Measurements from ENCODE around the gene PGBD5.

The PGBD5 gene

DNA sequence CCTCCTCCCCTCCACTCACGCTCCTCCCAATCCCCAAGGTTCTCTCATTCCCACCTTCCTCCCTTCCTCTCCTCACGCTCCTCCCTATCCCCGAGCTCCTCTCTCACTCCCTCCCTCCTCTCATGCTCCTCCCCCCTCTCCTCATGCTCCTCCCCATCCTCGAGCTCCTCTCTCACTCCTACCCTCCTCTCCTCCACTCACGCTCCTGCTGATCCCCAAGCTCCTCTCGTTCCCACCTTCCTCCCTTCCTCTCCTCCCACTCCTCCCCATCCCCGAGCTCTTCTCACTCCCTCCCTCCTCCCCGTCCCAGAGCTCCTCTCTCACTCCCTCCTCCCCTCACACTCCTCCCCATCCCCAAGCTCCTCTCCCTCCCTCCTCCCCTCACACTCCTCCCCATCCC lies 31.4 kb downstream of the PGBD5 start:
- DNase-seq (ENCODE audit: low spot score): no peak

DNA sequence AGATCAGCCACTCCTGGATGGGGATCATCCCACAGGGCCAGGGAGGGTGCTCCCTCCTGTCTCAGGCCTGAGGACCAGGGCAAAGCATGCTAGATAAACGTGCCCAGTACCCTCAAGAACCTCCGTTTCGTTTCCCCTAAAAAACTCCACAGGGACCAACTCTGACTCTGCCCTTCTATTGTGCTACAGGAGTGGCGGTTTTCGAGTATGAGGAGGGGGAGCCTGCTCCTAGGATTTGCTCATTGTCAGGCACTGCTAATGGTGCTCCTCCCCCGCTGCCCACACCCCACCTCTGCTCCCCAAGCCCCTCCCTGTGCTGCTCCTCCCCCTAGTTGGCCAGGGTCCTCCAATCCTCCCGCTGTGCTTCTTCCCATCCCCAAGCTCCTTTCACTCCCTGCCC lies 32.0 kb downstream of the PGBD5 start:
- no peak for DNase-seq (ENCODE audit: low spot score)

DNA sequence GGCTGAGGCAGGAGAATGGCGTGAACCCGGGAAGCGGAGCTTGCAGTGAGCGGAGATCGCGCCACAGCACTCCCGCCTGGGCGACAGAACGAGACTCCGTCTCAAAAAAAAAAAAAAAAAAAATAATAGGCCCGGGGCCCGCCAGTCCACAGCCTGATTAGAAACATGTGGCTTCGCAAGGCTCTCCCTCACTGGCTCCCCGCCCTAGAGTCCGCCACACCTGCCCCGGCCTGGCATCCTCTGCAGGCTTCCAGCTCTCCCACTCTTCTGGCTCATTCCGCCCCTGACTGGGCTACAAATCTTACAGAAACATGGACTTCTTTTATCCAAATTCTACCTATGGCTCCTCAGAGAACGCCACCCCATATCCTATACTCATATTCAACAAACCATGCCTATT lies 32.4 kb downstream of the PGBD5 start:
- DNase-seq (ENCODE audit: low spot score): no peak

DNA sequence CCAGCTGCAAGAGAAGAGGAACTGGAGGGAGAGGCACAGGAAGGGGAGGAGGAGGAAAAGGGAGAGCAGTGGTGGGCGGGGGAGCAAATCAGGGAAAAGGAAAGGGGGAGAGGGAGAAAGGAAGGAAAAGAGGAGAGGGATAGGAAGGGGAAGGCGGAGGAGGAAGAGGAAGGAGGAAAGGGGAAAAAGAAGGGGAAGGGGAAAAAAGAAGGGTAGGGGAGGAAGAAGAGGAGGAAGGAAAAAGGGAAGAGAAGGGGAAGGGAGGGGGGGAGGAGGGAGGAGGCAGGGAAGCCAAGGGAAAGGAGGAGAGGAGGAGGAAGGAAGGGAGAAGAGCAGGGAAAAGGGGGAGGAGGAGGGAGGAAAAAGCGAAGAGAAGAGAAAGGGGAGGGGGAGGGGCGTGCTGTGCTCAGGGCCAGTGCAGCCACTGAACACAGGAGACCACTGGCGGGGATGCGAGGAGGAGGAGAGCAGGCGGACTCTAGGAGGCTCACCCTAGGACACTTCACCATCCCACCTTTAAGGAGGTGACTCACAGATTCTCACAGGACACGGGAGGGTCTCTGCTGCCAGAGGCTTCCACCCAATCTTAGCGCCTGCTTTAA lies 33.1 kb downstream of the PGBD5 start:
- DNase-seq (ENCODE audit: low spot score): no peak

DNA sequence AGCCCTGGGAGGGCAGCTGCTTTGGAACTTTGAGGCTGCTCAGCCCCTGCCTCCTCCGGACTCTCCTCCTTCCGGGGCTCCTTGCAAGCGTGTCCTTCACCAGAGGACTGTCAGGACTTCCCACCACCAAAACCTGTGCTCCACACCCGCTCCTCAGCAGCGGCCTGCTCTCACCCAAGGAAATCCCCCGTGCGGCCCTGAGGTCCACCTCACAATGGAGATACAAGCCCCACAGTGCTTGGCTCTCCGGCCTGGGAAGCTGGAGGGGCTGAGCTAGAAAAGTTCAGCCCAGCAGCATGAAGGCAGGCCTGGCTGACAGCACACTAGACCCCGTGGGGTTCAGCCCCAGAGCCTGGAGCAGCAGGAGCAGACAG lies 33.6 kb downstream of the PGBD5 start:
- DNase-seq (ENCODE audit: low spot score): no peak

DNA sequence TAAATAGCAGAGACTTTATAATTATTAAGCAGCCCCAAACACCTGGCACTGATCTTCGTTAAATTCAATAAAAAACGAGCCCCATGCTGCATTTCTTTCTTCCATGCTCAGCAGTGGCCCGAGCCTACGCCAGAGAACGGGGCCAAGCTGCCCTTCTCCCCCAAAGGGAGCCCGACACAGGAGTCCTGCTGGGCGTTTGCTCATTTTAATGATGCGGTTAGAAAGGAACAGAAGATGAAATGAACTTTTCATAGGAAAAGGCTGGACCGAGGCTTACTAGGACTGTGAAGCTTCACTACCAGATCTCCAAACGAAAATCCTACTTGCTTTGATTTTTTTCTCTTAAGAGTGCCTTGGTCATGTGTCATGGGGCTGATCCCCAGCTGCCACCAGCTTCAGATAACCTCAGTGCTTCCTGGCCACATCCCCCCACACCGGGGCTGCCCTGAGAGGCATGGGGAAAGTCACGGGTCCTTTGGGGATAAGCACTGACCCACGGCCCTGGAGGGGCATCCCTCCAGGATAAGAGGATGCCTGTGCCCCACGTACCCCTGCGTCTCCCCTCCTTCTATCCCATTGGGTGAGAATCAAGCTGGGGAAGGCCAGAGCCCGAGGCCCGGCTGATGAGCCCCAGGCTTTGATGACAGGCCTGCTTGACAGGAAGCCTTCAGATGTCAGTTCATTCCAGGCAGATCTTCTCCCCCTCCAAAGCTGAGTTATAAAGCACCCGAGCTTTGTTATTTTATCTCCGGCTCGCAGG lies 34.2 kb downstream of the PGBD5 start:
- no peak for DNase-seq (ENCODE audit: low spot score)

DNA sequence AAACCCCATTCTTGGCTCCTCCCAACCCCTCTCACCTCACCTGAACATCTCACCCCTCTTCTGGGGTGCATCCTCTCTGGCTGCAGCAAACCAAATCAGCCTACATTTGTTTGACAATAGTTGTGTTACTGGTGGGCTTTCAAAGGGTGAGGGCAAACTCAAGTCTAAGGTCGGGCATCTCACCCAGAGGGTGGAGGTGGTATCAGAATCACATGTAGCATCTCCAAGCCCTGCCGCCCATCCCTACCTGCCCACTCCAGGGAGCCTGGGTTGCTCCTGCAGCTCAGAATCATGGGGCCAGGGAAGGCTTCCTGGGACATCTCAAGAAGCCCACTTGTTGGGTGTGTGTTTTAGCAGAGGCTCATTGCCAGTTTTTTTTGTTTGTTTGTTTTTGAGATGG lies 35.8 kb downstream of the PGBD5 start:
- no peak for DNase-seq (ENCODE audit: low spot score)

DNA sequence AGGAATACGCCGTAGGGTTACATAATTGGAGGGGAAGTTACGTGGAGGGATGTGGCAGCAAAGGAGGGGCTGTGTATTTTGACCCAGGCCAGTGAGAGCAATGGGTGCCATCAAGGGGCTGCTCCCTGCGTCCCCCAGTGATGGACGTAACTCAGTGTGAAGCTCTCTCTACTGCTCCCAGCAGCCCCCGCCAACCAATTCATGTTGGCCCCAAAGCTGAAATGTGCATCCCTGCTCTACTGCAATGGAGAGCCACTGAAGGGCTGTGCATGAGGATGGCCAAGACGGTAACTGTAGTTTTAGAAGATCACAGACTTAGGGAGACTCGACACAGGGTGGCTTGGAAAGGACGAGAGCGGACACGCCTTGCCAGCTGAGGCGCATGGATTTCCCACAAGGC lies 38.3 kb downstream of the PGBD5 start:
- no peak for DNase-seq (ENCODE audit: low spot score)

DNA sequence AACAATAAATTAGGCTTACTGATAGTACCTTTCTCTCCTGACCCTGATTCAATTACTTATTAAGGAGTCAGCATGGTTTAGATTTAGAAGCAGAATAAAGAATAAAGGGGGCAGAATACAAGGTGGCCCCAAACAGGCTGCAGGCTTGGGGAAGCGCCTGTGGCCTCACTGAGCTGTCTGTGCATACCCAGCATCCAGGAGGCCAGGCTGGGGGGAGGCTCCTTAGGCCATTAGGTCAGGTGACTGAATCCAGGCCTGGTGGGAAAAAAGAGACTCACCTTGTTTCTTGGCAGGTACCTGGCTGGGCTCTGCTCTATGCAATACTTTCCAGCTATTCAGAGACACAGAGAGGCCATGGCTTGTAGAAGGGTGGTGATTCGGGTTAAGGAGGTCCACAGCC lies 38.8 kb downstream of the PGBD5 start:
- DNase-seq (ENCODE audit: low spot score): no peak

DNA sequence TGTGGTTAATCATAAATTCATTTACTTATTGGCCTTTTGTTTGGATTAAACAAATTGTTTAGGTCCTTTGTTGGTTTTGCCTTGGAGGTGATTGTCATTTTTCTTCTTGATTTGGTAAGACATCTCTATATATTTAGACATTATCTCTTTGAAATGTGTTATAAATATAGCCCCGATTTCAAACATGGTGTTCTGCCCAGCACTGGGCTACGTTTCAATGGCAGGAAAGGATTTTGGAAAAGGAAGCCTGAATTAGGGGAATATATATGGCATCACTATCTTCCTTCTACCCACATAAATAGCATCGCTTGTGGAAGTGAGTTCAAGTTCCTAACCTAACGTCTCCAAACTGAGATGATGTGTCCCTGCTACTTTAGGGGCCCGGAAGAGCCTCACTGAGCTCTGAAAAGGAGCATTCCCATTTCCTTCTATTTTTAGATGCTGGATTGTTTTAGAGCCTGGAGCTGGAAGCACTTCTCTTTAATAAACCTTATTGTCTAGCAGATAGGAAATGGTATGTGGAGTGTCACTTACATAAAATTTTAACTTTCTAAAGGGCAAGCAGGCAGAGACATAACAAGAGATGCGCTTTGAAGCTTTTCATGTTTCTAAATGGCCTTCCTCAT lies 39.4 kb downstream of the PGBD5 start:
- DNase-seq (ENCODE audit: low spot score): no peak

DNA sequence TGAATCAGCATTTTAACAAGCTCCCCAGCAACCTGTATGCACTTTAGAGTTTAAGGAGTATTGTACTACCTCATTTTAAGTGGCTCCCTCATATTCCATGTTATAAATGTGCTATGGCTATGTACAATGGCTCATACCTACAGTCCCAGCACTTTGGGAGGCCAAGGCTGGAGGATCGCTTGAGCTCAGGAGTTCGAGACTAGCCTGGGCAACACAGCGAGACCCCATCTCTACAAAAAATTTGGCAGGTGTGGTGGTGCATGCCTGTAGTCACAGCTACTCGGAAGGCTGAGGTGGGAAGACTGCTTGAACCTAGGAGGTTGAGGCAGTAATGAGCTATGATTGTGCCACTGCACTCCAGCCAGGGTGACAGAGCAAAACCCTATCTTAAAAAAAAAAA lies 40.2 kb downstream of the PGBD5 start:
- no peak for DNase-seq (ENCODE audit: low spot score)

DNA sequence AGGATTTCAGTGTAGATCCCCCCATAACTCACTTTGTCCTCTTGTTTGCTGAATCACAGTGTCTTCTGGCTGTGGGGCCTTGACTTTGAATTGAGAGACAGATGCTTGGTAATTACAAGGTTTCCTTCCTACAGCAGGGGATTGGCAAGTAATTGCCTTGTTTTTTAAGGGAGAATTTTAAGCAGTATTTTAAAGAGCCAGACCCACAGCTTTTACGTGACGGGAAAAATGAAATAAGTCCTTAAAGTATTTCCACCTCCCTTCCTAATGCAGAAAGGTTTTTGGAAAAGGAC lies 41.0 kb downstream of the PGBD5 start:
- no peak for DNase-seq (ENCODE audit: low spot score)

DNA sequence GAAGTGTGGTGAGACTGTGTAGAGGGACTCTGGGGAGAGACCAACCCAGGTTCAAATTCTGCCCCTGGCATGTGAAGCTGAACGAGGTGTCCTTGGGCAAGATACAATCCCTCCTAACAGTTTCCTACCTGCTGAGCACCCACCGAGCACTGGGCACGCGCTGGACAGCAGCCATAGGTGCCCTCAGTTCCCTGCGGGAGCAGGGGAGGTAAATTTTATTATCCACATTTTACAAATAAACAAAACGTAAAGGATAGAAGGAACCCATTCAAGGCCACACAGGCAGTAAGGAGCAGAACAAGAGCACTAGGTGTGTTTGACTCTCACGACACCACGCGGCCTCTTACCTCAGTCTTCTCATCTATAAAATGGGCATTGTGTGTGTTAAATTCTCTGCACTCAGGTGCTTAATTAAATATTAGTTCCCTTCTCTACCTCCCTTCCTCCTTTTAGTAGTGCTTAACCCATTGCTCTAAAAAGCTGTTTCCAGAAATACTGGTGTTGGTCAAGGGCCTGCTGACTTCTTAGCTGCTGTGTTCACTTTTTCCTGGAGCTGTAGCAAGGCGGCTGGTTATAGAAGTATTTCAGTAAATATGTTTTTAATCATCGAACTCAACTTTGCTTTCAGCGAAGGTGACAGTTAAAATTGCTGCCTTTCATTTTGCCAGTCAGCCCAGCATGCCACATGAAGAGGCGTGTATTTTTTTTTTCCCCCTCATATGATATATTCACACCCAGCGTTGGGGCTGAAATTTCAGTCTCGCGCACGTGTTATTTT lies 41.6 kb downstream of the PGBD5 start:
- no peak for DNase-seq (ENCODE audit: low spot score)

DNA sequence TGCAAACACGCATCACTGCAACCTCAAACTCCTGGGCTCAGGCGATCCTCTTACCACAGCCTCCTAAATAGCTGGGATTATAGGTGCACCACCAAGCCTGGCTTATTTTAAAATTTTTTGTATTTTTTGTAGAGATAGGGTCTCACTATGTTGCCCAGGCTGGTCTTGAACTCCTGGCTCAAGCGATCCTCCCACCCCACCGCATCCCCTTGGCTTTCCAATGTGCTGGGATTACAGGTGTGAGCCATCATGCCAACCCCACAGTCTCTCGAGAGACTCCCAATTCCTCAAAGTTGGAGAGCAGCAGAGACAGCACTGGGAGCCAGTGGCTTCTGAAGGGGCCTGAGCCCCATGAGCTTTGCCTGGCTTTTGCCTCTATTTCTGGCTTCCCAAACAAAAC lies 42.7 kb downstream of the PGBD5 start:
- no peak for DNase-seq (ENCODE audit: low spot score)

DNA sequence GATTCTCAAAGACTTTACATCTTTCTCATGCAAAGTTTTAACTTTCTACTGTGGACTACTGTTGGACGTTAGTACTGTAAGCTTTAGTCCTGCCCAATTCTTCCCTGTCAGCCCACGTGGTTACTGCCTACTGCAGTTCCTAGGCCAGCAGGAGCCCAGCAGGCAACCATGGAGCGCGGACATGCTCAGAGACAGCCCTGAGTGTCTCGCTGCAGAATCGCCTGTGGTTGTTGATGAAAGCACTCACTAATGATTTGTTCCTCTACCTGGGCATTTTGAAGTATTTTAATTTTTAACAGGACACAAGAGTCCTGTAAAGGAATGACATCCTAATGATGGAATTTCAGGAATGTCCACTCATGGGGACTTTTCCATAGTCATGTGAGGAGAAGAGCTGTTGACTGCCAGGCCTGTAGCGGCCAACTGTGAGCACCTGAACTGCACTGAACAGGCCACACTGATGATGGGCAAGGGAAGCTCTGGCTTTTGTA lies 44.1 kb downstream of the PGBD5 start:
- no peak for DNase-seq (ENCODE audit: low spot score)

DNA sequence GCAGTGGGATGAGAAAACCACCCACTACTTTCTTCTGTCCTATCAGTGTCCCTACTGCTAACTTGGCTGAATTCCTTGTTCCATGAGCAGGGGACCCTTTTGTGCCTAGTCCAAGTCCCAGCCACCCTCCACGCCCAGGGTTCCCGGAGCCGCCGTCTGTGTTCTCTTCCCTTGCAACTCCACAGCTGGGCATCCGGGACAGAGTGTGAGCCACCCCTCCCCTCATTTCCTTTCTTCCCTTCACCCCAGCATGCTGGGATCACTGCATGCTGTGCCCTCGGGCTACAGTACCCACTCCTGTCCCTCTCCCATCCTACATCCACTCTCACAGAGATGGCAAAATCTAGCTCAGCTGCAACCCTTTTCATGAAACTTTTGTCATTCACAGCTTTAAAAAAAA lies 44.5 kb downstream of the PGBD5 start:
- no peak for DNase-seq (ENCODE audit: low spot score)

DNA sequence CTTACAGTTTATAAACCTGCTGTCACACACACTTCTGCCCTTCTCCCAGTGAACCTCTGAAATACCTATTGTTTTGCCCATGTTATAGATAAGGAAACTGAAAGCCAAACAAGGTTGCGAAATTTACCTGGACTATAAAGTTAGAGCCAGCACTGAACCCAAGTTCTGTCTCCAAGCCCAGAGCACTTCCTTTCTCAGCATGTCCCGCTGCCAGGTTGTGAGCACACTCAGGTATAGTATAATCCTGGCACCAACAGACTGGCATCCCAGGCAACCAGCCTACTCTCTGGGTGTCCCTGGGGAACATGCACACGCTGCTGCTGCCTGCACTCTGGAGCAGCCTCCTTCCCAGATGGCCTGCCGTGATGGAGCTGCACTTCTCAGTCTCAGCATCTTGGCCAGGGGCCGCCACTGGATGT lies 45.1 kb downstream of the PGBD5 start:
- no peak for DNase-seq (ENCODE audit: low spot score)

DNA sequence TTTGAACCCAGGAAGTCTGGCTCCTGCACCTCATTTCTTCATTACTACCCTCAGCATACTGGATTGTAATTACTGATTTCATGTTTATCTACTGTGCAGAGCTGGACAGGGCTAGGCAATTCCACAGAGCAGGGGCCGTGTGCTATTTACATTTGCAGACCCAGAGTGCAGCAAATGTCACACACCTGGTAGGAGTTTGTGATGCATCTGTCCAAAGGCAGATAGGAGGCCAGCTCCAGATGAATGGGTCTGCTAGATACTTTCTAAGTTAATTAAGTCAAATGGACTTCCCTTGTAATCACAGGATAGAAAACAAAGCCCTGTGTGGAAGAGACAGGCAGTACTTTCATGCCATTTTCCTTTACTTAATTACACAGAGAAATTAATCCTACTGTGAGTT lies 46.2 kb downstream of the PGBD5 start:
- no peak for DNase-seq (ENCODE audit: low spot score)

DNA sequence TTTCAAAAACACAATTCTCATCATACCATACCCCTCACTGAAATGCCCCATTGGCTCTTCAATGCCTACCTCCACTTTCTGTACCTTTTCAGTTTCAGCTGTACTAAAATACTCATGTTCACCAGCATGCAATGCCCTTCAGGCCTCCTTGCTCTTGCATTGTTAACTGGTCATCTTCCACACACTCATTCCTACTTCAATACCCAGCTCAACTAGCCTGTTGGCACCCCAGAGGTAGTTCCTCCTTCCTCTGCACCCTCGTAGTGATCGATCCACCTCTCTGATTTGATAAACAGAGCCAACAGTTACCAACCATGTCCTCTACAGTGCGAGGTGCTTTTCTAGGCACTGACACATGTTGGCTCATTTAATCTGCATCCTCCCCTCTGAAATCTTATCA lies 46.7 kb downstream of the PGBD5 start:
- DNase-seq (ENCODE audit: low spot score): no peak

DNA sequence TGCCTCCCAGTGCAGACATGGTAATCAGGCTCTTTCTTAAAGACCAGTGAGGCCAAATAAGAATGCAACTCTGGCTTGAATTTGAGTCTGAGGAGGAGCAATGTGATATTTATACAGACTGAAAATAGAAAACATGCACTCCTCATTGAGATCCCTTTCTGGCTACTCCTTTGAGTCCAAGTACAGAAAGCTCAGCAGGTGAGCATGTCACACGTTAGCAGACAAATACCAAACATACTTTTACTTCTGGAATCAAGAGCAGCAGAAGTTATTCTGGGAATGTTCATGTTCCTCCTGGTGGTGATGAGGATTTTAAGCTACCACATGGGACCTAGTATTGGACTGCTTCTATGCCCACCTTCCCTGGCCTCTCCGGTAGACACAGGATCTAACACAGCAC lies 48.3 kb downstream of the PGBD5 start:
- no peak for DNase-seq (ENCODE audit: low spot score)

DNA sequence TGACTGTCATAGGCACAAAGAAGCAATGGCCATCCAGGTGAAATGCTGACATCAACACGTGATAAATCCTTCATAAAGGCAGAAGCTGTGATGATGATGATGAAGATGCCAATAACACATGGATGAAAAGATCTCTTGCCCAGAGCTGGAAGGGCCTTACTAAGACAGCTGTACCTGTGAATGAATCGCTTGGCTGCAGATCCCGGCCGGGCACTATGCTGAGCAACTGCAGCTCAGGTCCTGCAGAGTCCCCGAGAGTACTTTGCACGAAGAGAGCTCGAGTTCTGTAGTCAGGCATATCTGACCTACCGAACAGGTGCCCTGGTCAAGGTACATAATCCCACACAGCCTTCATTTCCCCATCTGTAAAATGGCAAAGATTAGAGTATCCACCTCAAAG lies 48.8 kb downstream of the PGBD5 start:
- no peak for DNase-seq (ENCODE audit: low spot score)

DNA sequence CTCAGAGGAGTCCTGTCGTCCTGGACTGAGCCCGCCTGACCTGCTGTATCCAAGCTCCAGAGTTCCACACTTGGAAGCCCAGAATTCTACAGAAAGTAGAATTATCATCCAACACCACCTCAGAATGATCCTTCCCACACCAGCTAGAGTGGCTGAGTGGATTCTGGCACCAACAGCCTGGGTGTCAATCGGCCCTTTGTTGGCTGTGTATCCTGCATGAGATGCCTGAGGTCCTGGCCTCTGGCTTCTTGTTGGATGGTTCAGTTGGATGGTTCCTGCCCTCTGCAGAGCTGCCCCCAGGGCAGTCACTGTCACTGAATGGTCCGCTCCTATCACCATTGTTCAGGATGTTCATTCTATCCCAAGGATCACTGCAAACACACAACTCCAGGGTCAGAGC lies 49.8 kb downstream of the PGBD5 start:
- DNase-seq (ENCODE audit: low spot score): no peak

DNA sequence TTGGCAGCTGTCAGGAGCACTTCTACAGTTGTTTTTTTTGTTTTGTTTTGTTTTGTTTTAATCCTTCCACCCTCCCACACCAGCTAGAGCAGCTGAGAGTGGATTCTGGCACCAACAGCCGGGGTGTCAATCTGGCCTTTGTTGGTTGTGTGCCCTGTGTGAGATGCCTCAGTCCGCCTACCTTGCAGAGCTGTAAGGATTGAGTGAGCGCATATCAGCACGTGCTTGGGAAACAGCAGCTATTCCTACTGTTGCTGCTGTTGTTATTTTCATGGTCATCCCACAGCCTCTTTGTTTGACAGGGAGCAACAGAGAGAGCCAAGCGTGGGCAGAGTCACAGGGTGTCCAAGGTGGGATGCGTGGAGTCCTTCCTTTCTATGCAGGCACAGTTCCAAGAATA lies 50.4 kb downstream of the PGBD5 start:
- DNase-seq (ENCODE audit: low spot score): no peak
